ENCODE data around the gene PASD1.

The PASD1 gene

DNA sequence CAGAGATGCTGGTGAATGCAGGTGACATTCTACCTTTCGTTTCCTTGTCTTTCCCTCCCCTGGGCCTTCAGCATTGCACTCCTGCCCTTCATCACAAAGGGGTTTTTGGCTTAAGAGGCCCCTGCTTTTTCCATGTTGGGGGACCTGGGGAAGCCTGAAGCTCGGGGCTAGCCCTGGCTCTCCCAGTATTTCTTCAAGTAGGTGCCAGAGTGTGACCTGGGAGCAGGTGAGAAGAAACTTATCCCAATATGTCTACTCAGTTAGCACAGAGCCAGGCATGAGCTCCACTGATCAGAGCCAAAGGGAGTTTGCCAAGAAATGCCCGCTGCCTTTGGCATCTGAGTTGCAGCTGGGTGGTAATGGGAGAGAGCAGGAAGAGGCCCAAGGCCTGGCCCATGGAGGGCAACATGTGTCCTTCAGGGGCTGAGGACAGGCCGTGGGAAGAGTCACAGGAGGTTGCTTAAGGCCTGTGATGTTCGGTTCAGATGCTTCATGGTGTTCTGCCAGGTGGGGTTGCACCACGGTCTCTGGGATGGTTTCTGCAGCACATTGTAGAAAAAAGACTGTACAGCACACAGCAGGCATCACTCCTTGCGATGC lies 139.4 kb downstream of the PASD1 start:
- DNase-seq (ENCODE audit: low spot score): no peak
- TF ChIP-seq, protein P1, sequence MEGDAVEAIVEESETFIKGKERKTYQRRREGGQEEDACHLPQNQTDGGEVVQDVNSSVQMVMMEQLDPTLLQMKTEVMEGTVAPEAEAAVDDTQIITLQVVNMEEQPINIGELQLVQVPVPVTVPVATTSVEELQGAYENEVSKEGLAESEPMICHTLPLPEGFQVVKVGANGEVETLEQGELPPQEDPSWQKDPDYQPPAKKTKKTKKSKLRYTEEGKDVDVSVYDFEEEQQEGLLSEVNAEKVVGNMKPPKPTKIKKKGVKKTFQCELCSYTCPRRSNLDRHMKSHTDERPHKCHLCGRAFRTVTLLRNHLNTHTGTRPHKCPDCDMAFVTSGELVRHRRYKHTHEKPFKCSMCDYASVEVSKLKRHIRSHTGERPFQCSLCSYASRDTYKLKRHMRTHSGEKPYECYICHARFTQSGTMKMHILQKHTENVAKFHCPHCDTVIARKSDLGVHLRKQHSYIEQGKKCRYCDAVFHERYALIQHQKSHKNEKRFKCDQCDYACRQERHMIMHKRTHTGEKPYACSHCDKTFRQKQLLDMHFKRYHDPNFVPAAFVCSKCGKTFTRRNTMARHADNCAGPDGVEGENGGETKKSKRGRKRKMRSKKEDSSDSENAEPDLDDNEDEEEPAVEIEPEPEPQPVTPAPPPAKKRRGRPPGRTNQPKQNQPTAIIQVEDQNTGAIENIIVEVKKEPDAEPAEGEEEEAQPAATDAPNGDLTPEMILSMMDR (IDR thresholded peaks at IDR 0.05; ENCODE audit: extremely low read depth, insufficient read depth, missing control alignments): no peak
- in situ Hi-C loops (cut with MboI; ENCODE audit: low pct_unique_long_range_greater_than_20kb, low sequenced_read_pairs, unreplicated experiment): no loop called here

DNA sequence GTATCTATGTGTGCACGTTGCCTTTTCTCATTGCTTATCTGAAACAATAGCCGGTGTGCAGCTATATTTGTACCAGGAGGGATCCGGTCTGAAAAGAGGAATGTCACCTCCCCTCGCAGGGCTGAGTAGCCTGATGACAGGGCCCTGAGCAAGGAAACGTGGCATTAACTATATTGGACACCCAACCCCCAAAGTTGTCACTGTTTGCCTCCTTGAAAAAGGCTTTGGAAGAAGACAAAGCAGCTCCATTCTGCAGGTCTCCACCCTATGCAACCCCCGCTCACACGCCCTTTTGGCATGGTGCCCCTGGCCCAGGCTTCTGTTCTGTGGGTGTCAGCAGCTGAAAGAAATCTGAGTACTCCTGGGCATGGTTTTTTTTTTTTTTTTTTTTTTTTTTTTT lies 140.0 kb downstream of the PASD1 start:
- TF ChIP-seq, protein P1 (IDR thresholded peaks at IDR 0.05; ENCODE audit: extremely low read depth, insufficient read depth, missing control alignments): no peak

DNA sequence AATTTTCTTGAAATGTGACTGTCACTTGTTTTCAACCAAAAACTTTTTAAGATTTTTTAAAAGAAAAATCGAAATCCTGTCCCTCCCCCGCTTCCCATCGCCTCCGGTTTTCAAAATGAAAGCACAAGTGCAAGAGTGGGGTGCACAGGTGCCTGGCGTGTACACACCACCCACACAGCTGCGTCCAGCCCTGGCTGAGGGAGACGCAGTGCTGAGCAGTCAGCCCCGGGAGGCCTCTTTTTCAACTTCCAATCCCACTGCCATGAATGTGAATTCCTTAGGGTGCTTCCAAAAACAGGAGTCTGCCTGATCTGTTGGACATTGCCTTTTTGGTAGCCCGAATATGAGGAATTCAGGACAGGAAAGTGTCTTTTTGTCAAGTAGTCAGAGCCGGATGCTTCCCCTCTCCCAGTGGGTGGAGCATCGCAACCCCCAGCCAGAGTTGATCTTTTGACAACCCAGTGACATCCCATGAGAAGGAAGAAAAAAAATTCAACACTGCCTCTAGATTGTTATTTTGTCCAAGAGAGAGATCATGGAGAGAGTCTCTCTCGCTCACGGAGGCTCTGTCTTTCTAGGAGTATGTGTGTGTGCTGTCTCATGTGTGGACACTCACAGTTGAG lies 140.7 kb downstream of the PASD1 start:
- DNase-seq (ENCODE audit: low spot score): no peak
- in situ Hi-C loops (cut with MboI; ENCODE audit: low pct_unique_long_range_greater_than_20kb, low sequenced_read_pairs, unreplicated experiment): no loop called here
- TF ChIP-seq, protein P1 (IDR thresholded peaks at IDR 0.05; ENCODE audit: extremely low read depth, insufficient read depth, missing control alignments): no peak

More for the DNA sequence above, 140.0 kb downstream of the PASD1 start:
- no peak for DNase-seq (ENCODE audit: low spot score)
- in situ Hi-C loops (cut with MboI; ENCODE audit: low pct_unique_long_range_greater_than_20kb, low sequenced_read_pairs, unreplicated experiment): no loop called here

DNA sequence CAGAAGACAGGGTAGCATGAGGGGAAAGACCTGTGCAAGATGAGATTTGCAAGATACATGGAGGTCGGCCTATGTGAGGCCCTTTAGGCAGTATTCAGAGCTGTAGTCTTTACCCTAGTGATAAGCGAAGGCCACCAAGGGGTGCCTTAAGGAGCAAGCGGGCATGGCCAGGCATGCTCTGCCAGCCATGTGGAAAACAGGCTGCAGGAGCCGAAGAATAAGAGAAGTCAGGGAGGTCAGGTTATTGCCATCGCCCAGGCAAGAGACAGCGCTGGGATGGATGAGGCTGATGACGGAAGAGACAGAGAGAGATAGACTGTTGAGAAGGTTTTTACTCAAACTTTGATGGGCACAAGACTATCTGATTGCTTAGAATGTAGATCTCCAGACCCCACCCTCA lies 145.3 kb downstream of the PASD1 start:
- TF ChIP-seq, protein P1 (IDR thresholded peaks at IDR 0.05; ENCODE audit: extremely low read depth, insufficient read depth, missing control alignments): no peak

DNA sequence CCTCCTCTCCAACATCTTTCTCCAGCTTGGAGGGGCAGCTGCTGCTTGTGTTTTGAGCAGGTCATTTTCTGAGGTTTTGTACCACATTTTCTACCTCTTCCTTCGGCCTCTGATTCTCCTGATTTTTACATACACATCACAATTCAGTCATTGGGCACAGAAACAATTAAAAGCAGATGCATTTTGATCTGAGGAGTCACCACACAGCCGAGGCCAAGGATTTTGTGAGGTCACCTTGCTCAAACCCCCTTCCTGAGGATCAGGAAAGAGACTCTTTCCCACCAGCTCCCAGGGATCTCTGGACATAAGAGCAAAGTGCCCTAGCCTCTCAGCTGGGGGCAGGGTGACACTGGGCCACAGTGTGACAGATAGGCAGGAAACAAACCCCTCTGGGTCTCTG lies 147.0 kb downstream of the PASD1 start:
- in situ Hi-C loops (cut with MboI; ENCODE audit: low pct_unique_long_range_greater_than_20kb, low sequenced_read_pairs, unreplicated experiment): no loop called here
- no peak for DNase-seq (ENCODE audit: low spot score)
- TF ChIP-seq, protein P1 (IDR thresholded peaks at IDR 0.05; ENCODE audit: extremely low read depth, insufficient read depth, missing control alignments): no peak

More for the DNA sequence above, 145.3 kb downstream of the PASD1 start:
- DNase-seq (ENCODE audit: low spot score): no peak
- in situ Hi-C loops (cut with MboI; ENCODE audit: low pct_unique_long_range_greater_than_20kb, low sequenced_read_pairs, unreplicated experiment): no loop called here

DNA sequence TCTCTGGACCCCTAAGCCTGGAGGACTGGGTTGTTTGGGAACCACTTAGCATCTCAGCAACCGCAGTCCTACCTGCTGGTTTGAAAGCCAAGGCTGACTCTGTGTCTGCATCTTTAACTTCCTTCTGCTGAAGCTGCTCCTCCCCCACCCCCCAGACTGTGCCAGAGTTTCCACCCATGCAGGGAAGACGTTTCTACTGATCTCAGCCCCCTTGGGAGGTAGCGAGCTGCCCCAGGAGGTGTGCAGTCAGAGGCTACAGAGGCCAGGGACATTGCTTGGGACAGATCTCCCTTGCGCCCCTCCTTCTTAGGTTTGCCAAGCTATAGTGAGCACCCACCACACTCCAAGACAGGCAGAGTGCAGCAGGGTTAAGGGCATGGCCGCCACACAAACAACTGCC lies 147.7 kb downstream of the PASD1 start:
- DNase-seq (ENCODE audit: low spot score): no peak
- TF ChIP-seq, protein P1 (IDR thresholded peaks at IDR 0.05; ENCODE audit: extremely low read depth, insufficient read depth, missing control alignments): no peak
- in situ Hi-C loops (cut with MboI; ENCODE audit: low pct_unique_long_range_greater_than_20kb, low sequenced_read_pairs, unreplicated experiment): no loop called here

Measured in GM13977 (cell line).